HG03432 (cell line): ENCODE results near the gene HCN4.
"Not testable (repeated sequence)": the region's sequence is repeated elsewhere in the genome, so short reads cannot be mapped to it uniquely, and the experiment has no call there.

ENCODE experiments used
- ATAC-seq: cut with Tn5 transposase; IDR thresholded peaks from one replicate; pipeline ENCODE4 v1.9.1; 2021; ENCODE audit warnings: mild to moderate bottlenecking, moderate library complexity; ENCODE audit not compliant: unreplicated experiment

Gene HCN4

GRCh38 chr15:73368301-73369136 lies at the start of gene HCN4:
Gene HCN4, minus strand, starts transcription at chr15:73368958. Its CDS starts 688 bp downstream, at chr15:73368270.
- no peak for ATAC-seq

- ATAC-seq: no peak
These were observed 46.1 kb upstream of the HCN4 start for GRCh38 chr15:73414876-73415275.

GRCh38 chr15:73403171-73403570 lies 34.4 kb upstream of the HCN4 start:
- ATAC-seq: no peak

- ATAC-seq: not testable (repeated sequence)
These were observed 31.5 kb upstream of the HCN4 start for GRCh38 chr15:73400222-73400621.

GRCh38 chr15:73398861-73399260 lies 30.1 kb upstream of the HCN4 start:
- ATAC-seq: no peak

- no peak for ATAC-seq
These were observed 28.7 kb upstream of the HCN4 start for GRCh38 chr15:73397461-73397860.

GRCh38 chr15:73395671-73396070 lies 26.9 kb upstream of the HCN4 start:
- ATAC-seq: no peak

GRCh38 chr15:73394782-73395181 lies 26.0 kb upstream of the HCN4 start:
- no peak for ATAC-seq

- no peak for ATAC-seq
These were observed 24.6 kb upstream of the HCN4 start for GRCh38 chr15:73393336-73393735.

GRCh38 chr15:73392025-73392424 lies 23.3 kb upstream of the HCN4 start:
- ATAC-seq: no peak

GRCh38 chr15:73391128-73391872 lies 22.5 kb upstream of the HCN4 start:
- ATAC-seq: no peak

- ATAC-seq: no peak
These were observed 21.3 kb upstream of the HCN4 start for GRCh38 chr15:73389971-73390544.

GRCh38 chr15:73389539-73389938 lies 20.8 kb upstream of the HCN4 start:
- ATAC-seq: no peak

- ATAC-seq: no peak
These were observed 19.6 kb upstream of the HCN4 start for GRCh38 chr15:73388256-73388781.

- no peak for ATAC-seq
These were observed 18.9 kb upstream of the HCN4 start for GRCh38 chr15:73387507-73388255.

GRCh38 chr15:73386886-73387506 lies 18.2 kb upstream of the HCN4 start:
- ATAC-seq: no peak

GRCh38 chr15:73386238-73386637 lies 17.5 kb upstream of the HCN4 start:
- ATAC-seq: no peak

GRCh38 chr15:73385205-73385604 lies 16.4 kb upstream of the HCN4 start:
- ATAC-seq: no peak

- no peak for ATAC-seq
These were observed 14.8 kb upstream of the HCN4 start for GRCh38 chr15:73383310-73384189.
